Sigmoid colon (tissue), 4 donors: ENCODE measurements around the gene HOXB9.

Experiments
- CTCF ChIP-seq, 4 experiments: fragments of 450-650 bp in 3 of 4; fragments of 200-600 bp in 1 of 4; IDR thresholded peaks; one replicate each; pipeline ENCODE4 v1.5.1; 2016 to 2019; ENCODE audit warnings: antibody characterized with exemption in 4 of 4, mild to moderate bottlenecking in 3 of 4, moderate library complexity in 2 of 4
- EP300 ChIP-seq, 4 donors: sonication (generic); formaldehyde crosslinking; IDR thresholded peaks; one replicate each; pipeline ENCODE4 v1.6.1; 2017; ENCODE audit warnings: antibody characterized with exemption in 4 of 4
- POLR2A ChIP-seq, 2 donors: fragments of 450-650 bp; IDR thresholded peaks; one replicate each; pipeline ENCODE4 v1.6.1; 2016; ENCODE audit warnings: antibody characterized with exemption in 2 of 2, mild to moderate bottlenecking in 2 of 2, moderate library complexity in 2 of 2

- TF ChIP-seq CTCF (IDR thresholded peaks at IDR 0.05) (no peak), POLR2A (IDR thresholded peaks at IDR 0.05) (no peak), EP300 (IDR thresholded peaks at IDR 0.05) (no peak)
Observed at GRCh38 chr17:48627623-48628521, 1.7 kb upstream of the HOXB9 start.
